Fibroblast of skin of scalp (primary cell): ENCODE data around the gene IGFBP5. TPM values are rescaled to one million over a fixed set of nuclear protein-coding genes. Genes with fewer than 3 reads are reported as not detected.

ENCODE experiments used
- DNase-seq: peaks from one replicate; pipeline ENCODE4 v3.0.0-alpha.2; 2013
- polyA plus RNA-seq, 2 experiments: library from polyadenylated mRNA; unstranded; fragments of 120-200 nt; gene quantifications; one replicate each; pipeline ENCODE4 v1.2.1, GENCODE V29; 2013; ENCODE audit not compliant: insufficient read length in 2 of 2

Gene IGFBP5
- 73.2 TPM for polyA plus RNA-seq (2013, experiment 1 of 2; ENCODE audit: insufficient read length)
- 84.5 TPM for polyA plus RNA-seq (2013, experiment 2 of 2; ENCODE audit: insufficient read length)

GRCh38 chr2:216695401-216695821, at the start of gene IGFBP5:
IGFBP5 (minus strand) TSS chr2:216695549; CDS start chr2:216694775, 774 bp downstream.
- peak; percentile 93 for DNase-seq

- peak; percentile 53 for DNase-seq
Measured at GRCh38 chr2:216743781-216744180, 48.4 kb upstream of the IGFBP5 start.

- DNase-seq: no peak
Measured at GRCh38 chr2:216742411-216742810, 47.1 kb upstream of the IGFBP5 start.

- no peak for DNase-seq
Measured at GRCh38 chr2:216741223-216741593, 45.9 kb upstream of the IGFBP5 start.

GRCh38 chr2:216740557-216741222, 45.3 kb upstream of the IGFBP5 start:
- DNase-seq: no peak

- DNase-seq: no peak
Measured at GRCh38 chr2:216739035-216739434, 43.7 kb upstream of the IGFBP5 start.

GRCh38 chr2:216737676-216738075, 42.3 kb upstream of the IGFBP5 start:
- no peak for DNase-seq

GRCh38 chr2:216736326-216736725, 41.0 kb upstream of the IGFBP5 start:
- DNase-seq: no peak

GRCh38 chr2:216735668-216736067, 40.3 kb upstream of the IGFBP5 start:
- no peak for DNase-seq

- DNase-seq: peak; percentile 19
Measured at GRCh38 chr2:216735086-216735485, 39.7 kb upstream of the IGFBP5 start.

GRCh38 chr2:216733046-216733445, 37.7 kb upstream of the IGFBP5 start:
- DNase-seq: no peak

- no peak for DNase-seq
Measured at GRCh38 chr2:216732334-216732733, 37.0 kb upstream of the IGFBP5 start.

- DNase-seq: no peak
Measured at GRCh38 chr2:216731465-216731864, 36.1 kb upstream of the IGFBP5 start.

GRCh38 chr2:216730871-216731270, 35.5 kb upstream of the IGFBP5 start:
- no peak for DNase-seq

- DNase-seq: no peak
Measured at GRCh38 chr2:216727346-216728122, 32.2 kb upstream of the IGFBP5 start.

- DNase-seq: no peak
Measured at GRCh38 chr2:216724190-216724589, 28.8 kb upstream of the IGFBP5 start.

GRCh38 chr2:216721141-216721540, 25.8 kb upstream of the IGFBP5 start:
- DNase-seq: no peak

GRCh38 chr2:216720722-216721121, 25.4 kb upstream of the IGFBP5 start:
- no peak for DNase-seq

- no peak for DNase-seq
Measured at GRCh38 chr2:216717907-216718615, 22.7 kb upstream of the IGFBP5 start.

- DNase-seq: no peak
Measured at GRCh38 chr2:216717491-216717901, 22.1 kb upstream of the IGFBP5 start.

GRCh38 chr2:216716109-216716508, 20.8 kb upstream of the IGFBP5 start:
- DNase-seq: no peak

GRCh38 chr2:216715402-216715974, 20.1 kb upstream of the IGFBP5 start:
- DNase-seq: no peak

GRCh38 chr2:216714376-216714775, 19.0 kb upstream of the IGFBP5 start:
- peak; percentile 63 for DNase-seq
